Aorta (tissue), 5 donors: ENCODE data around the gene CDK14. TPM values are rescaled to one million over a fixed set of nuclear protein-coding genes. Genes with fewer than 3 reads are reported as not detected.

Experiments used
- ATAC-seq: fragments of 200-7000 bp; cut with Tn5 transposase; one replicate; pipeline ENCODE4 v1.9.1; 2022; ENCODE audit warnings: moderate library complexity; ENCODE audit not compliant: low FRiP score
- DNase-seq, 2 donors: peaks; one replicate each; pipeline ENCODE4 v3.0.0-alpha.2; 2020
- H3K27ac ChIP-seq, 2 donors: one replicate each; pipeline ENCODE4 v1.5.1; 2013; ENCODE audit warnings: low read length in 2 of 2, mild to moderate bottlenecking in 2 of 2, moderate library complexity in 2 of 2, control low read depth in 1 of 2, inconsistent platforms in 1 of 2, low read depth in 1 of 2
- H3K27me3 ChIP-seq, 2 donors: one replicate each; pipeline ENCODE4 v1.6.1; 2013; ENCODE audit warnings: control low read depth in 1 of 2, low read length in 1 of 2, mild to moderate bottlenecking in 1 of 2, moderate library complexity in 1 of 2; ENCODE audit not compliant: insufficient read depth in 2 of 2, control insufficient read depth in 1 of 2
- H3K36me3 ChIP-seq, 2 donors: one replicate each; pipeline ENCODE4 v1.6.1; 2013; ENCODE audit warnings: control low read depth in 1 of 2, low read length in 1 of 2, mild to moderate bottlenecking in 1 of 2; ENCODE audit not compliant: insufficient read depth in 2 of 2, control insufficient read depth in 1 of 2
- H3K4me1 ChIP-seq, 2 donors: one replicate each; pipeline ENCODE4 v1.6.1; 2013; ENCODE audit warnings: low read length in 2 of 2, control low read depth in 1 of 2, mild to moderate bottlenecking in 1 of 2, moderate library complexity in 1 of 2; ENCODE audit not compliant: insufficient read depth in 2 of 2, control insufficient read depth in 1 of 2
- H3K4me3 ChIP-seq, 2 donors: one replicate each; pipeline ENCODE4 v1.5.1; 2013; ENCODE audit warnings: low read length in 2 of 2, control low read depth in 1 of 2, mild to moderate bottlenecking in 1 of 2
- H3K9me3 ChIP-seq: one replicate; pipeline ENCODE4 v1.6.1; 2013; ENCODE audit warnings: mild to moderate bottlenecking, low read length; ENCODE audit not compliant: control insufficient read depth
- WGBS, 2 donors: extraction: QIAGEN DNeasy Blood & Tissue Kit; methylation state at CpG; one replicate each; pipeline ENCODE4 v1.1.7; 2013; 5-methylcytosine and 5-hydroxymethylcytosine counted together
- intact Hi-C, 2 donors: fragments of 100-400 bp; cut with DNase I; formaldehyde crosslinking; loops; one replicate each; pipeline versions ENCODE4 v1.14.2 to v1.15.0; 2022
- polyA plus RNA-seq, 2 donors: library from polyadenylated mRNA; stranded (reverse); fragments of 200-250 nt; gene quantifications; one replicate each; pipeline ENCODE4 v1.2.3, GENCODE V29; 2013
- total RNA-seq, 2 donors: library from RNA; stranded (reverse); fragmentation: NEBNext Ultra II Directional; extraction: Animal tissue kit (Norgen Biotek cat#: 25700); gene quantifications; one replicate each; pipeline ENCODE4 v1.2.1, GENCODE V29; 2021
- donor health status: healthy with polysubstance abuse.
- donor health status: Bipolar disorder and iron deficiency.
- donor health status: DM: no; HTN: no; CAD: no.
- donor health status: DM: no; HTN: no; CAD: no.
- donor health status: DM: yes; HTN: yes; CAD: no.

The CDK14 gene
- total and polyA plus RNA-seq, 4 donors = 4.6 to 72.4 (median 29.5) TPM

GRCh38 chr7:90892213-90892612 lies 296.1 kb downstream of the CDK14 start:
- no peak for DNase-seq
- ATAC-seq = no peak
- no peaks in the 10 kb centered on the region for H3K36me3 ChIP-seq
- WGBS, 2 donors = 93 to 94% methylated on average over 2 of the region's 2 CpGs
- H3K4me1 ChIP-seq = peaks cover 0 to 3% of the 10 kb centered on the region in 2 donors
- H3K27me3 ChIP-seq = no peaks in the 10 kb centered on the region
- intact Hi-C loops = no loop called here
- no peak overlapping the region for H3K4me3 ChIP-seq
- no peaks in the 10 kb centered on the region for H3K9me3 ChIP-seq
- no peak overlapping the region for H3K27ac ChIP-seq

GRCh38 chr7:90894122-90894521 lies 298.0 kb downstream of the CDK14 start:
- H3K9me3 ChIP-seq = no peaks in the 10 kb centered on the region
- intact Hi-C loops = no loop called here
- no peaks in the 10 kb centered on the region for H3K27me3 ChIP-seq
- no peak overlapping the region for H3K4me3 ChIP-seq
- peaks cover 0 to 2% of the 10 kb centered on the region in 2 donors for H3K4me1 ChIP-seq
- H3K27ac ChIP-seq = no peak overlapping the region
- H3K36me3 ChIP-seq = no peaks in the 10 kb centered on the region
- ATAC-seq = no peak
- no peak for DNase-seq
- 93 to 96% methylated on average over 3 of the region's 3 CpGs for WGBS, 2 donors

GRCh38 chr7:90896458-90896857 lies 300.3 kb downstream of the CDK14 start:
- no peak overlapping the region for H3K4me3 ChIP-seq
- no peaks in the 10 kb centered on the region for H3K36me3 ChIP-seq
- H3K4me1 ChIP-seq = no peaks in the 10 kb centered on the region
- ATAC-seq (no peak), DNase-seq (no peak)
- 94% methylated on average over 1 of the region's 1 CpG for WGBS, 2 donors
- no peaks in the 10 kb centered on the region for H3K27me3 ChIP-seq
- no peak overlapping the region for H3K27ac ChIP-seq
- no peaks in the 10 kb centered on the region for H3K9me3 ChIP-seq
- intact Hi-C loops = no loop called here

GRCh38 chr7:90897961-90898469 lies 301.9 kb downstream of the CDK14 start:
- DNase-seq = no peak
- Histone ChIP-seq H3K4me1 (no peaks in the 10 kb centered on the region), H3K9me3 (no peaks in the 10 kb centered on the region), H3K36me3 (no peaks in the 10 kb centered on the region), H3K27me3 (no peaks in the 10 kb centered on the region), H3K27ac (no peak overlapping the region), H3K4me3 (no peak overlapping the region)
- intact Hi-C loops = no loop called here
- no peak for ATAC-seq

- intact Hi-C loops = no loop called here
- no peak for ATAC-seq
- 66 to 69% methylated on average over 4 of the region's 4 CpGs for WGBS, 2 donors
Observed at GRCh38 chr7:90900628-90901356, 304.7 kb downstream of the CDK14 start.

GRCh38 chr7:90903841-90904240 lies 307.7 kb downstream of the CDK14 start:
- Histone ChIP-seq H3K9me3 (no peaks in the 10 kb centered on the region), H3K4me1 (no peaks in the 10 kb centered on the region), H3K36me3 (no peaks in the 10 kb centered on the region), H3K27ac (no peak overlapping the region), H3K27me3 (no peaks in the 10 kb centered on the region), H3K4me3 (no peak overlapping the region)
- DNase-seq = no peak
- intact Hi-C loops = no loop called here
- ATAC-seq = no peak
- 81 to 85% methylated on average over 3 of the region's 3 CpGs for WGBS, 2 donors

More at GRCh38 chr7:90900628-90901356, 304.7 kb downstream of the CDK14 start:
- H3K36me3 ChIP-seq = no peaks in the 10 kb centered on the region
- H3K9me3 ChIP-seq = no peaks in the 10 kb centered on the region
- no peak overlapping the region for H3K27ac ChIP-seq
- no peaks in the 10 kb centered on the region for H3K4me1 ChIP-seq
- no peak for DNase-seq
- no peaks in the 10 kb centered on the region for H3K27me3 ChIP-seq
- no peak overlapping the region for H3K4me3 ChIP-seq

- no peak for ATAC-seq
- Histone ChIP-seq H3K36me3 (peaks cover 0 to 1% of the 10 kb centered on the region in 2 donors), H3K27me3 (no peaks in the 10 kb centered on the region), H3K4me1 (peaks cover 0 to 3% of the 10 kb centered on the region in 2 donors), H3K27ac (no peak overlapping the region), H3K9me3 (no peaks in the 10 kb centered on the region), H3K4me3 (no peak overlapping the region)
- intact Hi-C loops = no loop called here
- 94 to 95% methylated on average over 4 of the region's 4 CpGs for WGBS, 2 donors
- DNase-seq = no peak
Observed at GRCh38 chr7:90910136-90910535, 314.0 kb downstream of the CDK14 start.

GRCh38 chr7:90916319-90916718 lies 320.2 kb downstream of the CDK14 start:
- H3K9me3 ChIP-seq = no peaks in the 10 kb centered on the region

GRCh38 chr7:90917539-90917938 lies 321.4 kb downstream of the CDK14 start:
- peaks cover 0 to 3% of the 10 kb centered on the region in 2 donors for H3K4me1 ChIP-seq
- WGBS, 2 donors = 96 to 97% methylated on average over 4 of the region's 4 CpGs
- no peak for ATAC-seq

More at GRCh38 chr7:90916319-90916718, 320.2 kb downstream of the CDK14 start:
- Histone ChIP-seq H3K4me1 (peaks cover 0 to 3% of the 10 kb centered on the region in 2 donors), H3K27me3 (no peaks in the 10 kb centered on the region), H3K4me3 (no peak overlapping the region), H3K27ac (no peak overlapping the region), H3K36me3 (peaks cover 0 to 3% of the 10 kb centered on the region in 2 donors)
- 49 to 56% methylated on average over 4 of the region's 4 CpGs for WGBS, 2 donors
- DNase-seq (no peak), ATAC-seq (no peak)
- intact Hi-C loops = no loop called here

More at GRCh38 chr7:90917539-90917938, 321.4 kb downstream of the CDK14 start:
- no peaks in the 10 kb centered on the region for H3K9me3 ChIP-seq
- H3K27me3 ChIP-seq = no peaks in the 10 kb centered on the region
- no peak for DNase-seq
- intact Hi-C loops = no loop called here
- peaks cover 0 to 3% of the 10 kb centered on the region in 2 donors for H3K36me3 ChIP-seq
- H3K27ac ChIP-seq = no peak overlapping the region
- H3K4me3 ChIP-seq = no peak overlapping the region
